Ishikawa (cell line): Measurements from ENCODE around the gene TMEM132A.

Experiments
- CREB1 ChIP-seq: IDR thresholded peaks from 2 replicates; pipeline ENCODE4 v1.6.1; 2012; ENCODE audit warnings: low read depth
- EP300 ChIP-seq: IDR thresholded peaks from 2 replicates; pipeline ENCODE4 v1.6.1; 2012; ENCODE audit warnings: borderline replicate concordance
- NFIC ChIP-seq: IDR thresholded peaks from 2 replicates; pipeline ENCODE4 v1.6.1; 2012
- RAD21 ChIP-seq: IDR thresholded peaks from 2 replicates; pipeline ENCODE4 v1.6.1; 2012; ENCODE audit warnings: low read depth
- TAF1 ChIP-seq: IDR thresholded peaks from 2 replicates; pipeline ENCODE4 v1.6.1; 2012; ENCODE audit warnings: low read depth, mild to moderate bottlenecking
- TCF12 ChIP-seq: IDR thresholded peaks from 2 replicates; pipeline ENCODE4 v1.6.1; 2012; ENCODE audit warnings: low read depth
- YY1 ChIP-seq: IDR thresholded peaks from 2 replicates; pipeline ENCODE4 v1.6.1; 2012; ENCODE audit warnings: low read depth
- TF ChIP-seq, protein P1 (sequence below): IDR thresholded peaks from 2 replicates; pipeline ENCODE4 v1.6.1; 2012
- TF ChIP-seq, protein P2 (sequence below): IDR thresholded peaks from 2 replicates; pipeline ENCODE4 v1.6.1; 2012; ENCODE audit warnings: low read depth, mild to moderate bottlenecking
- TF ChIP-seq, protein P3 (sequence below): IDR thresholded peaks from 2 replicates; pipeline ENCODE4 v1.6.1; 2012

DNA sequence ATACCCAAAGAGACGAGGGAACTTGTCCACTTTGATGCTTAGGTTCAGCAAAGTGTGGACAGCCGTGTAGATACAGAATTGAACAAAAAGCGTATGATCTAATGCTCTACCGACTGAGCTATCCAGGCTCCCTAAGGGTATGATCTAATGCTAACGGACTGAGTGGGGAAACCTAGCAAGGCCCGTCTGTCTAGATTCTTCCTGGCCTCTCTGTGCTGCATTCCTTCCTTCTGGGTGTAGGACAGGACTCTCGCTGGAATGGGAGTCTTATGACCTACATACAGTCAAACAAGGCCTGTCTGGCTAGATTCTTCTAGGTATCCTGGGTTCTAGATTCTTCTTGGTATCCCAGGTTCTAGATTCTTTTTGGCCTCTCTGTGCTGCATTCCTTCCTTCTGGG, 36.1 kb downstream of the TMEM132A start:
- TF ChIP-seq, protein P1, sequence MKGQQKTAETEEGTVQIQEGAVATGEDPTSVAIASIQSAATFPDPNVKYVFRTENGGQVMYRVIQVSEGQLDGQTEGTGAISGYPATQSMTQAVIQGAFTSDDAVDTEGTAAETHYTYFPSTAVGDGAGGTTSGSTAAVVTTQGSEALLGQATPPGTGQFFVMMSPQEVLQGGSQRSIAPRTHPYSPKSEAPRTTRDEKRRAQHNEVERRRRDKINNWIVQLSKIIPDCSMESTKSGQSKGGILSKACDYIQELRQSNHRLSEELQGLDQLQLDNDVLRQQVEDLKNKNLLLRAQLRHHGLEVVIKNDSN = no peak
- TF ChIP-seq, protein P2, sequence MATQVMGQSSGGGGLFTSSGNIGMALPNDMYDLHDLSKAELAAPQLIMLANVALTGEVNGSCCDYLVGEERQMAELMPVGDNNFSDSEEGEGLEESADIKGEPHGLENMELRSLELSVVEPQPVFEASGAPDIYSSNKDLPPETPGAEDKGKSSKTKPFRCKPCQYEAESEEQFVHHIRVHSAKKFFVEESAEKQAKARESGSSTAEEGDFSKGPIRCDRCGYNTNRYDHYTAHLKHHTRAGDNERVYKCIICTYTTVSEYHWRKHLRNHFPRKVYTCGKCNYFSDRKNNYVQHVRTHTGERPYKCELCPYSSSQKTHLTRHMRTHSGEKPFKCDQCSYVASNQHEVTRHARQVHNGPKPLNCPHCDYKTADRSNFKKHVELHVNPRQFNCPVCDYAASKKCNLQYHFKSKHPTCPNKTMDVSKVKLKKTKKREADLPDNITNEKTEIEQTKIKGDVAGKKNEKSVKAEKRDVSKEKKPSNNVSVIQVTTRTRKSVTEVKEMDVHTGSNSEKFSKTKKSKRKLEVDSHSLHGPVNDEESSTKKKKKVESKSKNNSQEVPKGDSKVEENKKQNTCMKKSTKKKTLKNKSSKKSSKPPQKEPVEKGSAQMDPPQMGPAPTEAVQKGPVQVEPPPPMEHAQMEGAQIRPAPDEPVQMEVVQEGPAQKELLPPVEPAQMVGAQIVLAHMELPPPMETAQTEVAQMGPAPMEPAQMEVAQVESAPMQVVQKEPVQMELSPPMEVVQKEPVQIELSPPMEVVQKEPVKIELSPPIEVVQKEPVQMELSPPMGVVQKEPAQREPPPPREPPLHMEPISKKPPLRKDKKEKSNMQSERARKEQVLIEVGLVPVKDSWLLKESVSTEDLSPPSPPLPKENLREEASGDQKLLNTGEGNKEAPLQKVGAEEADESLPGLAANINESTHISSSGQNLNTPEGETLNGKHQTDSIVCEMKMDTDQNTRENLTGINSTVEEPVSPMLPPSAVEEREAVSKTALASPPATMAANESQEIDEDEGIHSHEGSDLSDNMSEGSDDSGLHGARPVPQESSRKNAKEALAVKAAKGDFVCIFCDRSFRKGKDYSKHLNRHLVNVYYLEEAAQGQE = no peak
- TF ChIP-seq EP300 (no peak), TAF1 (no peak), RAD21 (no peak), CREB1 (no peak), YY1 (no peak), NFIC (no peak), TCF12 (no peak)
- TF ChIP-seq, protein P3, sequence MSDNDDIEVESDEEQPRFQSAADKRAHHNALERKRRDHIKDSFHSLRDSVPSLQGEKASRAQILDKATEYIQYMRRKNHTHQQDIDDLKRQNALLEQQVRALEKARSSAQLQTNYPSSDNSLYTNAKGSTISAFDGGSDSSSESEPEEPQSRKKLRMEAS = no peak
